Keratinocyte (primary cell): ENCODE results near the gene KIAA1755.

Experiments used
- CTCF ChIP-seq, 3 experiments: IDR thresholded peaks in 1 of 3; conservative IDR thresholded peaks in 1 of 3; optimal IDR thresholded peaks in 1 of 3; 2 replicates in 2 of 3; 3 replicates in 1 of 3; pipeline versions ENCODE3 to v1.5.1; 2011; ENCODE audit warnings: low read length in 3 of 3, mild to moderate bottlenecking in 3 of 3, moderate library complexity in 2 of 3, control low read depth in 1 of 3, inconsistent platforms in 1 of 3; ENCODE audit not compliant: insufficient read depth in 2 of 3; ENCODE audit errors: extremely low read depth in 1 of 3
- EZH2 ChIP-seq: IDR thresholded peaks from one replicate; pipeline ENCODE4 v1.6.1; 2012; ENCODE audit warnings: inconsistent platforms, mild to moderate bottlenecking, low read length, moderate library complexity

GRCh38 chr20:38242848-38243708 lies 17.5 kb downstream of the KIAA1755 start:
- TF ChIP-seq CTCF (optimal IDR thresholded peaks at IDR 0.05 in 1 of 3, IDR thresholded peaks at IDR 0.05 in 1 of 3, conservative IDR thresholded peaks at IDR 0.05 in 1 of 3; ENCODE audit: extremely low read depth in 1 of 3, insufficient read depth in 2 of 3, low read length in 3 of 3) (peak; percentile 54 to 75 (median 72)), EZH2 (no peak)
